Activated CD4-positive, CD25-positive, alpha-beta regulatory T cell treated with anti-CD3 and anti-CD28 coated beads, Interleukin-2, amount 50 U/mL, for 24 hours (primary cell): Measurements from ENCODE around the gene PPDPF.
A peak's percentile ranks its signal among the peaks of the same experiment; 100 is the strongest.

Experiments used
- ATAC-seq, 2 donors: fragments of 150-1000 bp; cut with Tn5 transposase; one replicate each; pipeline ENCODE4 v1.10.0; 2021; ENCODE audit warnings: mild to moderate bottlenecking in 1 of 2, moderate library complexity in 1 of 2

Gene PPDPF

DNA sequence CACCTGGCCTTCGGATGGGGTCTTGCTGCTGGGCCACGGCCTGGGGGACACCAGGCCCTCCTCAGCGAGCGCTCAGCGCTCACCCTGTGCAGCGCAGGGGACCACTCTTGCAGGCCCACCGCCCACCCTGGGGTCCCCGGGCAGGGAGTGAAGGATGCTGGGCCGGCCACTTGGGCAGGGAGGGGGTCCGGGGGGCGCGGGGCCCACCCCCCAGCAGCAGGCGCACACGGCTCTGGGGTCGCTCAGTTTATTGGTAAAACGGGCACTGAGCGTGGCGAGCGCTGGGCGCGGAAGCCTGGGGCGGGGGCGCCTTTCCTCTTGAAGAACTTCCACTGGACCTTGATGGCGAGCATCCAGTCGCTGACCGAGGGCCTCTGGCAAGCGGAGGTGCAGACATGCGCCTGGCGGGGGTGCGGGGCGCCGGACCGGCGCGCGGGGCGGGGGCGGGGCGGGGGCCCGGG is 32.8 kb upstream of the PPDPF start:
- ATAC-seq, result no peak

- no peak for ATAC-seq
Observed at GRCh38 chr20:63488315-63489251, 32.0 kb upstream of the PPDPF start.

DNA sequence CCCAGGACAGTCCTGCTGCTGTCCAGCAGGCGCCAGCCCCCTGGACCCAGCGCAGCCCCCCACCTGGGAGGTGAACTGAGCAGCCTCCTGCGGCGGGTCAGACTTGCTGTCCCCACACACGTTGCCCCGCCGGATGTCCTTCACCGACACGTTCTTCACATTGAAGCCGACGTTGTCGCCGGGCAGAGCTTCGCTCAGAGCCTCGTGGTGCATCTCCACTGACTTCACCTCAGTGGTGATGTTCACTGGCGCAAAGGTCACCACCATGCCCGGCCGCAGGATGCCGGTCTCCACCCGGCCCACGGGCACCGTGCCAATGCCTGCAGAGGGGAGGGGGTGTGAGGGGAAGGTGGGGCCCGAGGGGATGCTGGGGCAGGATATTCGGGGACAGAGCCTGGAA is 30.1 kb upstream of the PPDPF start:
- ATAC-seq, result no peak

GRCh38 chr20:63491078-63491477 is 29.5 kb upstream of the PPDPF start:
- ATAC-seq, result no peak

GRCh38 chr20:63491635-63492230 is 28.8 kb upstream of the PPDPF start:
- ATAC-seq, result no peak

DNA sequence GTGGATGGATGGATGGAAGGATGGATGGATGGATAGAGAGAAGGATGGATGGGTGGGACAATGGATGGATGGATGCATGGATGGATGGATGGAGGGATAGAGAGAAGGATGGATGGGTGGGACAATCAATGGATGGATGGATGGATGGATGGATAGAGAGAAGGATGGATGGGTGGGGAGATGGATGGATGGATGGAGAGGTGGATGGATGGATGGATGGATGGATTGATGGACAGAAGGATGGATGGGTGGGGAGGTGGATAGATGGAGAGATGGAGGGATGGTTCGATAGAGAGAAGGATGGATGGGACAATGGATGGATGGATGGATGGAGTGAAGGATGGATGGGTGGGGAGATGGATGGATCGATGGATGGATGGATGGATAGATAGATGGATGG is 28.0 kb upstream of the PPDPF start:
- no peak for ATAC-seq

GRCh38 chr20:63492982-63493381 is 27.6 kb upstream of the PPDPF start:
- no peak for ATAC-seq

- no peak for ATAC-seq
Observed at GRCh38 chr20:63493563-63494020, 27.0 kb upstream of the PPDPF start.

DNA sequence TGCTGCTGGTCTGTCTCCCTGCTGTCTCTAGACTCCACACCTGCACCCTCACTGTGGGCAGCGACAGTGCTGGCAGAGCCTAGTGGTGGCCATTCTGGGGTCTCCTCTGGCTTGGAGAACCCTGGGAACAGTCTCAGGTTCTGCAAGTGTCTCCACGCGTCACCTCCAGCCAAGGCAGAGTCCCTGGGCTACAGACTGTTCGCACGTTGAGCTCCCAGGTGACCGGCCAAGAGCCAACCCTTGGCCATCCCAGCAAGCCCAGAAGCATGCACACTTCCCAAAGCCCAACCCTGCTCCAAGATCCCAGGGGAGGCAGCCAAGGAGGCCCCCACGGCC is 26.5 kb upstream of the PPDPF start:
- no peak for ATAC-seq

GRCh38 chr20:63494420-63495166 is 26.0 kb upstream of the PPDPF start:
- ATAC-seq, result no peak

GRCh38 chr20:63495167-63495720 is 25.3 kb upstream of the PPDPF start:
- ATAC-seq, result no peak

DNA sequence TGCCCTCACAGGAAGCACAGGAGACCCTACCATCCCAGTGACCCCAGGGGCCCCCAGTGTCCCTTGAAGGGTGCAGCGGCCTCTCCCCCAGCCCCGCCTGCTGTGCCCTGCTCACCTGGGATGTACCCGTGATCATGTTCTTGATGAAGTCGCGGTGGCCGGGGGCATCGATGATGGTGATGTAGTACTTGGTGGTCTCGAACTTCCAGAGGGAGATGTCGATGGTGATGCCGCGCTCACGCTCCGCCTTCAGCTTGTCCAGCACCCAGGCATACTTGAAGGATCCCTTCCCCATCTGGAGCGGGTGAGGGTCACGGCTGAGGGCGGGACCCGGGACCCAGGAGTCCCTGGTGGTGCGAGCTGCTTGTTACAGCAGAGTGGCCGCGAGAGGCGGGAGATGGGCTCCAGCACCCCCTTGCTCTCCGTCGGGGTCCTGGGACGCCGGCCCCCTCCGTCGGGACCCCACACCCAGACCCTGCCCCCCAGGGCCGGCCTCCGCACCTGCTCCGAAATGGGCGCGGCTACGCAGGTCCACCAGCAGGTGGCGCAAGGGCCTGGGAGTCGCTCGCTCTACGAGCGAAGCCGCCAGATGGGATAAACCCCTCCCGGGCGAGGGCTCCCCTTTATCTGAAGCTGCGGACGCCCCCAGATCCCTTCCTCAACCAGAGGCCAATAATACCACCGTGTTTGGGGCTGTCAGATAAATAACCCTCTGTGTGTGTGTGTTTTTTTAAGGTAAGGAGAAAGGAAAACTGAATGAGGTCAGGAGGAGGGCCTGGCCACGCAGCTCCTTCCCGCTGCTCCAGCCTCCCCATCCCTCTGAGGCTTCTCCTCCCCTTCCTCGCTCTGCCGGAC is 24.6 kb upstream of the PPDPF start:
- ATAC-seq, result peak; percentile 57 to 70

- no peak for ATAC-seq
Observed at GRCh38 chr20:63496596-63497120, 23.9 kb upstream of the PPDPF start.

DNA sequence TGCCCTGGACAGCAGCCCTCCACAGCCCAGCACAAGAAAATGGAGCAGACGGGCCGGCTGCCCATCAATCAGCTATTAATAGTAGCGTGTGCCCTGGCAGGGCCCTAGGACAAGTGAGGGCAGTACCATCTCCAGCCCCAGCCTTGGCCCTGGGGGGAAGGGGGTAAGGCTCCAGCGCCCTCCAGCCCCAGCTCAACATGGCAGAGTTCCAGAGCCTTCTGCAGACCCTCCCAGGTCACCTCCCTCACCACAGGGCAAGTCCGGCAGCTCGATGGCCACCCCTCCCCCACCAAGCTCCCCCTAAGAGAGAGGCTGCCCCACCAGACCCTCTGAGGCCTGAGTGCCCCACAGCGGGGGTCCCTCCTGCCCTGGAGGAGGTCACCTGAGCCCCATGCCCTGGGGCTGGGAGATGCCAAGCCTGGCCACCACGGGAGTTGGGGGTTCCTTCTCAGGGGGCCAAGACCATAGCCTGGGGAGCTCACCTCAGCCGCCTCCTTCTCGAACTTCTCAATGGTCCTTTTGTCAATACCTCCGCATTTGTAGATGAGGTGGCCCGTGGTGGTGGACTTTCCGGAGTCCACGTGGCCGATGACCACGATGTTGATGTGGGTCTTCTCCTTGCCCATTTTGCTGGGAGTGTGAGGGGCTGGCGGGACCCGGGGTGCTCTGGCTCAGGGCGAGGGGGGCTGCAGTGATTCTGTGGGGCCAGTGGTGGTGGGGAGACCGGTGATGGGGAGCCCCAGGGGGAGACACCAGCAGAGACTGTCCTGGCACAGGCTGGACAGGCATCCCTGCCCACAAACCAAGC is 23.2 kb upstream of the PPDPF start:
- no peak for ATAC-seq

DNA sequence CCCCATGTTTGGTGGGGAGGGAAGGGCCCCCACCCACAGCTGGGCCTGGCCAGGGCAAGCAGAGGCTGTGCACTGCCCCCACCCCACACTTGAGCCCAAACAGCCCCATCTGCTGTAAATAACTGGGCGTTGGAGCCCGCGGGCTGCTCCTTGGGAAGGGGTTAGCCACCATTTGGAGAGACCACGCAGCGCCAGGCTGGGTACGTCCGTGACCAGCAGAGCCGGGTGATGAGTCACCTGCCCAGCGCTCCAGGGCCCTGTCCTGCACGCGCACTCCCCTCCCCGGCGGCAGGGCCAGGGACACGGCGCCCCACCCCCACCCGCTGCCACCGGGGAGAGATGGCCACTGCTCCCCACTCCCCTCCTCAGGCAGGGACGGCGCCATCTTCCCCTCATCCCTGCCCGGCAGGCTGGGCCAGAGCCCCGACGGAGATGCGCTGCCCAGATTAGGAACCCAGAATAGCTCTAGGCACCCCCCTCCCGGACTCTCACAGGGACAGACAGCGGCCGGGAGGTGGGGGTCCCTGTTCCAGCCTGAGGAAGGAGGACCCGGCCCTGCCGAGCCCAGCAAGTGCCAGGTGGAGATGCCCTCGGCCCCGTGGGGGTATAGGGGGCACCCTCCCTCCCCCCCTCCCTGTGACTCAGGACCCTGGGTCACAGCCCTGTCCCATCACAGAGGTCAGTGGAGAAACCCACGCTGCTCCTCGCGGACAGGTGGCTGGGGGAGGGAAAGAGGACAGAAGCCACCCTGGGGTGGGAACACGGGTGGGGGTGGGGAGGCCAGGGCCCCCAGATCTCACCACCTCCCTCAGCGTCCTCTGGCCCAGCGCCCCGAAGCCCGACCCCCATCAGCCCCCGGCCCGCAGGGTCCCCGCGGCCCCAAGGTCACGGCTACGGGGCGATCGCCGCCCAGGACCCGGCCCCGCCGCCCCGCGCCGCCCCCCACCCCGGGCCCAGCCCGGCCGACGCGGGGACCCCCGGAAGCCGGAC is 22.3 kb upstream of the PPDPF start:
- no peak for ATAC-seq

DNA sequence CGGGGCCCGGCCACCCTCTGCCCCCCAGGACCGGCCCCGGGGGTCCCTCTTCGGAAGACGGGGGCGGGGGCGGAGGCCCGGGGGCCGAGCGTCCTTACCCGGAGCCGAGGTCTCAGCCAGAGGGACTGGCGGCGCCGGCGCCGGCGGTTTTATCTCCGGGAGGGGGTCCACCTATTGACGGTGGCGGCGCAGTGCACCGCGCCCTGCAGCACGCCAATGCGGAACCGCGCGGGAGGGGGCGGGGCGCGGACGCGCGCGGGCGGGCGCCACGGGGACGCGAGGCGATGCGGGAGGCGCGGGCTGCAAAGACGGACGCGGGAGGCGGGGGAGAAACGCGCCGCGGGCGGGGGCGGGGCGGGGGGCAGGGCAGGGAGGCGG is 21.6 kb upstream of the PPDPF start, which contains the start of gene EEF1A2:
EEF1A2 (minus strand) TSS at position 124 of the 378 bp plus-strand sequence. CDS start 1,320 bp downstream, outside the sequence.
- peak; percentile 20 to 36 for ATAC-seq

DNA sequence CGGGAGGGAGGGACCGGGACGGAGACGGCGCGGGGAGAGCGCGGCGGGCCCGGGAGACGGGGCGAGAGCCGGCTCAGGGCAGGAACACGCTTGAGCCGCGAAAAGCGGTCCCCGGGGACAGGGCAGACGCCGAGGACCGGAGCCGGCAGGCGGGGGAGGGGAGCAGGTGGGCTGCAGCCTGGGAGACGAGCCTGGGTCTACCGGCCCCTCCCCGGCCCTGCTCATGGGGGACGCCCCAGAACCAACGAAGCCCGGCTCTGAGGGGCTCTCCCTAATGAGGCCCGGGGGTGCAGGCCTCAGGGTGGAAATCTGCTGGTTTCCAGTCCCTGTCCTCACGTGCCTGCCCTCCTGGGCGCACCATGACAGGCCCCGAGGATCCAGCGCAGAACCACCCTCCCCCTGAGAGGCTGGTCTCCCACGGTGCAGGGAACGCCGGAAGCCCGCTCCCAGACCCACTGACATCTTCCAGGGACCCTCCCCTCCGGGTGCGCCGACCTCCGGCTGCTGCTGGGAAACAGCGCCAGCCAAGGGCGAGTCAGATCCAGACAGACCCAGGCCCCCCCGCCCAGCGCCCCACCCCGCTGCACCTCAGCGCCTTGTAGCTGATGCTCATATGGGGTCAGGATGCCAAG is 21.1 kb upstream of the PPDPF start:
- no peak for ATAC-seq

GRCh38 chr20:63500151-63500901 is 20.2 kb upstream of the PPDPF start:
- ATAC-seq, result no peak
